Measurements from ENCODE around the gene GHRH.
A peak's percentile ranks its signal among the peaks of the same experiment; 100 is the strongest.

The GHRH gene

DNA sequence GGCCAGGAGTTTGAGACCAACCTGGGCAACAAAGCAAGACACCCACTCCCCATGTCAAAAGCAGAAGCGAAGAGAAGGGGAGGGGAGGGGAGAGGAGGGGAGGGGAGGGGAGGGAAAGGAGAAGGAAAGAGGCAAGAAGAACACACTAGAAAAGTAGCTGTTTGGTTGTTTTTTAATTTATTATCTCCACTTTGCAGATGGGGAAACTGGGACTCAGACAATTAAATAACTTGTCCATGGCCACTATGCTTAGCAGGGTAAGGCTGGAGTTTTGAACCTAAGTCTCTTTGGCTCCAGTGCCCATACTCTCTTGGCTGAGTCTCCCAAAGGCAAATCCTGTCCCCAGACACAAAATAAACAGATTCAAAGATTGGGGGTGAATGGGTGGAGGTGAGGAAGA lies 12.4 kb upstream of the GHRH start:
- H3K9ac ChIP-seq (ENCODE audit: low read depth, low read length, poor library complexity): no peak overlapping the region
- no peak overlapping the region for H3K27ac ChIP-seq (replicated peaks; ENCODE audit: low read length)
- H4K8ac ChIP-seq (ENCODE audit: low read depth, low read length): no peak overlapping the region
- H3K36me3 ChIP-seq (replicated peaks in 1 of 2; ENCODE audit: control insufficient read depth in 2 of 2, insufficient read depth in 2 of 2, low read length in 2 of 2): no peaks in the 10 kb centered on the region
- H2BK120ac ChIP-seq (ENCODE audit: low read depth, low read length): no peak overlapping the region
- no peak overlapping the region for H4K91ac ChIP-seq (ENCODE audit: low read depth, low read length, poor library complexity)
- no CpG with 5 or more reads among the region's 1 CpG for WGBS, 2 donors (ENCODE audit: extremely low coverage in 2 of 2, insufficient read length in 2 of 2, insufficient replicate concordance in 1 of 2)
- peaks cover 2% of the 10 kb centered on the region for H3K79me1 ChIP-seq (ENCODE audit: low read depth, low read length)
- no peak overlapping the region for H3K4me3 ChIP-seq (ENCODE audit: low read length in 2 of 2)
- no peak overlapping the region for H2BK5ac ChIP-seq (ENCODE audit: low read length)
- no peak overlapping the region for H3K23ac ChIP-seq (ENCODE audit: low read depth, low read length, poor library complexity)
- H3K4me1 ChIP-seq (ENCODE audit: control insufficient read depth in 2 of 2, insufficient read depth in 1 of 2, low read depth in 1 of 2, low read length in 2 of 2): peaks cover 2 to 9% of the 10 kb centered on the region in 2 donors
- no peak for DNase-seq (ENCODE audit: low spot score)
- H3K4me2 ChIP-seq (ENCODE audit: insufficient read depth, low read length, poor library complexity, severe bottlenecking): no peak overlapping the region
- H2BK12ac ChIP-seq (ENCODE audit: low read length): no peak overlapping the region
- no peak overlapping the region for H2AK5ac ChIP-seq (ENCODE audit: low read depth, low read length)
- no peak overlapping the region for H2AFZ ChIP-seq (ENCODE audit: low read length)
- H3K27me3 ChIP-seq (ENCODE audit: control insufficient read depth in 3 of 3, insufficient read depth in 3 of 3, low read depth in 1 of 3, low read length in 3 of 3): no peaks in the 10 kb centered on the region
- H3K14ac ChIP-seq (ENCODE audit: low read length): no peak overlapping the region
- no peak overlapping the region for H3K4ac ChIP-seq (ENCODE audit: low read length)
- H2BK15ac ChIP-seq (ENCODE audit: low read length): no peak overlapping the region
- H3K18ac ChIP-seq (ENCODE audit: low read length): no peak overlapping the region
- no peaks in the 10 kb centered on the region for H3K9me3 ChIP-seq (replicated peaks in 1 of 2; ENCODE audit: control insufficient read depth in 2 of 2, insufficient read depth in 1 of 2, low read depth in 1 of 2, low read length in 2 of 2)

DNA sequence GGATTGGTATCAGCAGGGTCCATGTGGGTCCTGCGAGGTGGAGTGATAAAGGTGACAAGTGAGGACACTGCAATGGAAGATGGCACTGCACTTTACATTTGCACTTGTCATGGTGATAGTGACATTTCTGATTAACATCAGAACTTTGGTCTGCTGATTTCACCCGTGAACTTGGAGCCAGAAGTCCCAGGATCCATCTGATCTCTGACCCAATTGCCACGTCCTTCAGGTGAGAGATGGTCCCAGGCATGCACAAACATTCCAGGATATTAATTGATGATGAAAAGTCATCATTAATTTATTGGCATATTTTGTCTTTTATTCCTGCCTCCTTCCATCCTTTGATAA lies 9.8 kb upstream of the GHRH start:
- no peak overlapping the region for H3K9ac ChIP-seq (ENCODE audit: low read depth, low read length, poor library complexity)
- no peak overlapping the region for H3K27ac ChIP-seq (replicated peaks; ENCODE audit: low read length)
- H2BK120ac ChIP-seq (ENCODE audit: low read depth, low read length): no peak overlapping the region
- no peak overlapping the region for H3K14ac ChIP-seq (ENCODE audit: low read length)
- H3K4me3 ChIP-seq (ENCODE audit: low read length in 2 of 2): no peak overlapping the region
- no peaks in the 10 kb centered on the region for H3K9me3 ChIP-seq (replicated peaks in 1 of 2; ENCODE audit: control insufficient read depth in 2 of 2, insufficient read depth in 1 of 2, low read depth in 1 of 2, low read length in 2 of 2)
- H2BK5ac ChIP-seq (ENCODE audit: low read length): no peak overlapping the region
- no peak overlapping the region for H4K8ac ChIP-seq (ENCODE audit: low read depth, low read length)
- no peak for DNase-seq (ENCODE audit: low spot score)
- H3K18ac ChIP-seq (ENCODE audit: low read length): no peak overlapping the region
- H3K79me1 ChIP-seq (ENCODE audit: low read depth, low read length): peaks cover 2% of the 10 kb centered on the region
- no peak overlapping the region for H2BK12ac ChIP-seq (ENCODE audit: low read length)
- H4K91ac ChIP-seq (ENCODE audit: low read depth, low read length, poor library complexity): no peak overlapping the region
- no peak overlapping the region for H3K23ac ChIP-seq (ENCODE audit: low read depth, low read length, poor library complexity)
- no peak overlapping the region for H2BK15ac ChIP-seq (ENCODE audit: low read length)
- H3K4ac ChIP-seq (ENCODE audit: low read length): no peak overlapping the region
- H2AK5ac ChIP-seq (ENCODE audit: low read depth, low read length): no peak overlapping the region
- no CpG with 5 or more reads among the region's 3 CpGs for WGBS, 2 donors (ENCODE audit: extremely low coverage in 2 of 2, insufficient read length in 2 of 2, insufficient replicate concordance in 1 of 2)
- no peak overlapping the region for H2AFZ ChIP-seq (ENCODE audit: low read length)
- H3K27me3 ChIP-seq (ENCODE audit: control insufficient read depth in 3 of 3, insufficient read depth in 3 of 3, low read depth in 1 of 3, low read length in 3 of 3): no peaks in the 10 kb centered on the region
- H3K36me3 ChIP-seq (replicated peaks in 1 of 2; ENCODE audit: control insufficient read depth in 2 of 2, insufficient read depth in 2 of 2, low read length in 2 of 2): no peaks in the 10 kb centered on the region
- H3K4me2 ChIP-seq (ENCODE audit: insufficient read depth, low read length, poor library complexity, severe bottlenecking): no peak overlapping the region
- peaks cover 12 to 19% of the 10 kb centered on the region in 2 donors for H3K4me1 ChIP-seq (ENCODE audit: control insufficient read depth in 2 of 2, insufficient read depth in 1 of 2, low read depth in 1 of 2, low read length in 2 of 2)

DNA sequence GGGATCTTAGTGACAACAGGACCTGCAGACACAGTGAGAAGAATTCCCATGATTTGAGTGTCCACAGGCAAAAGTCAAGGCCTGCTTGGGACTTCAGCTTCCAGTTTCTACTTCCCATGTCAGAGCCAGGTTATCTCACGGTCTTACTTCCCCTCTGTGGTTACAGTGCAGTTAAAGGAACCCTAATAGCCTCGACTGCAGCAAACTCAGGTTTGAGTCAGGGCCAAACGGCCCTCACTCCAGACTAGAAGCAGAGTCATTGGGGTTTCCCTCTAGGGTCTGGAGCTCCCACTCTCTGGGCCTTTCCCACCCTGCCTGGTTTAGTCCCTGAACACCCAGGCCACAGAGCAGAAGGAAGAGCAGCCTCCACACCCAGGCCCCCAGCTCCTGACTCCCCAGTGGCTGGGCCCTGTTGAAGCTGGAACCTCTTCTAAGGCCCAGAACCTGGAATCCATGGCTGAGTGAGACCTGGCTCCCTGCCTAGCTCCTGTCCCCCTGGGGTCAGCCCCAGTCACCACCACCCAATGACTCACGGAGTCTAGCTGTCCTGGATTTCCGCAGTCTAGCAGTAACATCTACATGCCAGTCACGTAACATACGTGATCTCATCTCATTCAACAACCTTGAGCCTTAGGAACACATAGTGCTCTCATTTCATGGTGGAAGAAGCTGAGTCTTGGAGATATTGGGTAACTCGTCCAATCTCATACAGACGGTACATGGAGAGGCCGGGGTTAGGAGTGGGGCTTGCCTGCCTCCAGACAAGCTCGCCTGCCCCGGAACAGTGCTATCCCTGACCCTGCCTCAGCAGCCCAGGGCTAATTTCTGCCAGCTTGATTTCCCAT lies 9.2 kb upstream of the GHRH start:
- no peak overlapping the region for H2BK120ac ChIP-seq (ENCODE audit: low read depth, low read length)
- no peaks in the 10 kb centered on the region for H3K9me3 ChIP-seq (replicated peaks in 1 of 2; ENCODE audit: control insufficient read depth in 2 of 2, insufficient read depth in 1 of 2, low read depth in 1 of 2, low read length in 2 of 2)
- no peak overlapping the region for H3K27ac ChIP-seq (replicated peaks; ENCODE audit: low read length)
- no peak overlapping the region for H3K4me3 ChIP-seq (ENCODE audit: low read length in 2 of 2)
- H3K18ac ChIP-seq (ENCODE audit: low read length): peak overlapping the region; percentile 39
- no peak overlapping the region for H3K4me2 ChIP-seq (ENCODE audit: insufficient read depth, low read length, poor library complexity, severe bottlenecking)
- peak overlapping the region; percentile 17 for H2AK5ac ChIP-seq (ENCODE audit: low read depth, low read length)
- WGBS, 2 donors (ENCODE audit: extremely low coverage in 2 of 2, insufficient read length in 2 of 2, insufficient replicate concordance in 1 of 2): no CpG with 5 or more reads among the region's 12 CpGs
- H3K27me3 ChIP-seq (ENCODE audit: control insufficient read depth in 3 of 3, insufficient read depth in 3 of 3, low read depth in 1 of 3, low read length in 3 of 3): no peaks in the 10 kb centered on the region
- H3K23ac ChIP-seq (ENCODE audit: low read depth, low read length, poor library complexity): no peak overlapping the region
- no peak for DNase-seq (ENCODE audit: low spot score)
- no peak overlapping the region for H3K14ac ChIP-seq (ENCODE audit: low read length)
- peaks cover 12 to 19% of the 10 kb centered on the region in 2 donors for H3K4me1 ChIP-seq (ENCODE audit: control insufficient read depth in 2 of 2, insufficient read depth in 1 of 2, low read depth in 1 of 2, low read length in 2 of 2)
- H3K79me1 ChIP-seq (ENCODE audit: low read depth, low read length): peaks cover 2% of the 10 kb centered on the region
- H3K4ac ChIP-seq (ENCODE audit: low read length): no peak overlapping the region
- H2AFZ ChIP-seq (ENCODE audit: low read length): no peak overlapping the region
- H3K36me3 ChIP-seq (replicated peaks in 1 of 2; ENCODE audit: control insufficient read depth in 2 of 2, insufficient read depth in 2 of 2, low read length in 2 of 2): no peaks in the 10 kb centered on the region
- H2BK15ac ChIP-seq (ENCODE audit: low read length): peak overlapping the region; percentile 41
- peak overlapping the region; percentile 2 for H2BK12ac ChIP-seq (ENCODE audit: low read length)
- no peak overlapping the region for H3K9ac ChIP-seq (ENCODE audit: low read depth, low read length, poor library complexity)
- no peak overlapping the region for H4K8ac ChIP-seq (ENCODE audit: low read depth, low read length)
- no peak overlapping the region for H2BK5ac ChIP-seq (ENCODE audit: low read length)
- H4K91ac ChIP-seq (ENCODE audit: low read depth, low read length, poor library complexity): no peak overlapping the region

DNA sequence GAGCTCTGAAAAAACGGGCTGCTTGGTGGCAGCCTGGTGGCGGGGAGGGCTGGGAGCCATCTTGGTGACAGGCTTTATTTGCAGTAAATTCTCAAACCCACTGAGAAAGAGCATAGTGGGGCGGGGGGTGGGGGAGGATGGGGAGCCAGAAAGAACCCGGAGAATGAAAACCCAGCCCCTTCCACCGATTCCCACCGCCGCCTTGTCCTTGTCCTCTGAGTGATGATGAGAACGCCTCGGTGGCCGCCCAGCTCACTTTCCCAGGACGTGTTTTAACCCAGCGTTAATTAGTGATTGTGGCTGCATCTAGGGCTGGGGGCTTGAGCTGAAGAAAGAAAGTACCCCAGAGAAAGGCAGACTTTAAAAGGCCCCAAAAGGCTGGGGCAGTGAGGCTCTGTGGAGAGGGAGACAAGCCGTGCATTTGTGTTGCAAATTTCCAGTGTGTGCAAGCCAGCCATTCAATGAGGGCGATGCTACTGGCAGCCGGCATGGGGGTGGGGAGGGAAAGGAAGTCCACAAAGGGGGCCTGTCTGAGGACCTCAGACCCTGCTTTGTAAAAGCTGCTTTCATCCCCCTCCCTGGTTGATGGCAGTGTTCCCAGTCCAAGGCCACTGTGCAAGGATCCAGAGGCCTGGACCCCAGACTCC lies 6.2 kb upstream of the GHRH start:
- Histone ChIP-seq H2BK15ac (ENCODE audit: low read length) (no peak overlapping the region), H3K9me3 (replicated peaks in 1 of 2; ENCODE audit: control insufficient read depth in 2 of 2, insufficient read depth in 1 of 2, low read depth in 1 of 2, low read length in 2 of 2) (no peaks in the 10 kb centered on the region), H3K4me1 (ENCODE audit: control insufficient read depth in 2 of 2, insufficient read depth in 1 of 2, low read depth in 1 of 2, low read length in 2 of 2) (peaks cover 12 to 19% of the 10 kb centered on the region in 2 donors), H3K23ac (ENCODE audit: low read depth, low read length, poor library complexity) (no peak overlapping the region), H3K4me2 (ENCODE audit: insufficient read depth, low read length, poor library complexity, severe bottlenecking) (peak overlapping the region; percentile 21), H2BK5ac (ENCODE audit: low read length) (no peak overlapping the region), H3K4ac (ENCODE audit: low read length) (no peak overlapping the region), H3K36me3 (replicated peaks in 1 of 2; ENCODE audit: control insufficient read depth in 2 of 2, insufficient read depth in 2 of 2, low read length in 2 of 2) (no peaks in the 10 kb centered on the region), H3K4me3 (ENCODE audit: low read length in 2 of 2) (peak overlapping the region in 1 of 2 donors; percentile 41), H3K14ac (ENCODE audit: low read length) (no peak overlapping the region), H3K27me3 (ENCODE audit: control insufficient read depth in 3 of 3, insufficient read depth in 3 of 3, low read depth in 1 of 3, low read length in 3 of 3) (no peaks in the 10 kb centered on the region), H2AK5ac (ENCODE audit: low read depth, low read length) (no peak overlapping the region), H4K91ac (ENCODE audit: low read depth, low read length, poor library complexity) (no peak overlapping the region), H2BK12ac (ENCODE audit: low read length) (no peak overlapping the region), H4K8ac (ENCODE audit: low read depth, low read length) (no peak overlapping the region), H3K27ac (replicated peaks; ENCODE audit: low read length) (peak overlapping the region; percentile 88), H2BK120ac (ENCODE audit: low read depth, low read length) (no peak overlapping the region), H3K79me1 (ENCODE audit: low read depth, low read length) (peaks cover 2% of the 10 kb centered on the region), H3K18ac (ENCODE audit: low read length) (peak overlapping the region; percentile 38), H3K9ac (ENCODE audit: low read depth, low read length, poor library complexity) (no peak overlapping the region), H2AFZ (ENCODE audit: low read length) (peak overlapping the region; percentile 83)
- WGBS, 2 donors (ENCODE audit: extremely low coverage in 2 of 2, insufficient read length in 2 of 2, insufficient replicate concordance in 1 of 2): no CpG with 5 or more reads among the region's 15 CpGs
- no peak for DNase-seq (ENCODE audit: low spot score)
